Keratinocyte (primary cell): ENCODE measurements around the gene EPHB6. TPM values are rescaled to one million over a fixed set of nuclear protein-coding genes. Genes with fewer than 3 reads are reported as not detected.

Source experiments
- DNase-seq: peaks from one replicate; pipeline ENCODE4 v3.0.0-alpha.2; 2011; ENCODE audit warnings: low read depth, missing footprints, low spot score
- FAIRE-seq: peaks from 2 replicates; lab custom pipeline; 2011; peaks lifted over from hg19 to GRCh38; lab: Jason Lieb, UNC
- H2AFZ ChIP-seq: 2 replicates; pipeline ENCODE4 v1.6.0; 2012; ENCODE audit warnings: low read length, control low read depth, inconsistent platforms; ENCODE audit not compliant: control insufficient read depth
- H3K27ac ChIP-seq: 2 replicates; pipeline ENCODE4 v1.5.1; 2011; ENCODE audit warnings: low read length; ENCODE audit not compliant: control insufficient read depth, insufficient read depth
- H3K27me3 ChIP-seq: 3 replicates; pipeline ENCODE4 v1.6.0; 2011; ENCODE audit warnings: low read length; ENCODE audit not compliant: control insufficient read depth, insufficient read depth; ENCODE audit errors: extremely low read depth
- H3K36me3 ChIP-seq, 2 experiments: 2 replicates in 1 of 2; 3 replicates in 1 of 2; pipeline ENCODE4 v1.5.1; 2011; ENCODE audit warnings: low read length in 2 of 2, mild to moderate bottlenecking in 1 of 2; ENCODE audit not compliant: control insufficient read depth in 2 of 2, insufficient read depth in 2 of 2; ENCODE audit errors: extremely low read depth in 1 of 2
- H3K4me1 ChIP-seq: 3 replicates; pipeline ENCODE4 v1.5.1; 2011; ENCODE audit warnings: low read length; ENCODE audit not compliant: control insufficient read depth, insufficient read depth; ENCODE audit errors: extremely low read depth
- H3K4me2 ChIP-seq: 3 replicates; pipeline ENCODE4 v1.6.0; 2011; ENCODE audit warnings: low read depth, low read length; ENCODE audit not compliant: control insufficient read depth, insufficient read depth; ENCODE audit errors: extremely low read depth
- H3K4me3 ChIP-seq, 3 experiments: fragments of 200-600 bp in 1 of 3; sonication (generic) in 1 of 3; 2 replicates in 2 of 3; 3 replicates in 1 of 3; pipeline ENCODE4 v1.5.1; 2011 to 2016; ENCODE audit warnings: low read length in 3 of 3, mild to moderate bottlenecking in 3 of 3, control low read depth in 2 of 3, inconsistent platforms in 1 of 3, low read depth in 1 of 3, mixed read lengths in 1 of 3, mixed run types in 1 of 3, moderate library complexity in 1 of 3; ENCODE audit not compliant: control insufficient read depth in 2 of 3, insufficient read depth in 2 of 3; ENCODE audit errors: extremely low read depth in 1 of 3
- H3K79me2 ChIP-seq: 2 replicates; pipeline ENCODE4 v1.6.0; 2012; ENCODE audit warnings: low read length; ENCODE audit not compliant: control insufficient read depth, insufficient read depth
- H3K9ac ChIP-seq: 3 replicates; pipeline ENCODE4 v1.6.0; 2011; ENCODE audit warnings: low read length; ENCODE audit not compliant: control insufficient read depth, insufficient read depth; ENCODE audit errors: extremely low read depth
- H3K9me1 ChIP-seq: 3 replicates; pipeline ENCODE4 v1.6.0; 2011; ENCODE audit warnings: low read length; ENCODE audit not compliant: control insufficient read depth, insufficient read depth; ENCODE audit errors: extremely low read depth
- H3K9me3 ChIP-seq: 2 replicates; pipeline ENCODE4 v1.5.1; 2012; ENCODE audit warnings: low read depth, low read length; ENCODE audit not compliant: control insufficient read depth
- H4K20me1 ChIP-seq: 3 replicates; pipeline ENCODE4 v1.6.0; 2011; ENCODE audit warnings: low read length; ENCODE audit not compliant: control insufficient read depth, insufficient read depth; ENCODE audit errors: extremely low read depth
- CTCF ChIP-seq, 3 experiments: IDR thresholded peaks in 1 of 3; conservative IDR thresholded peaks in 1 of 3; optimal IDR thresholded peaks in 1 of 3; 2 replicates in 2 of 3; 3 replicates in 1 of 3; pipeline versions ENCODE3 to v1.5.1; 2011; ENCODE audit warnings: low read length in 3 of 3, mild to moderate bottlenecking in 3 of 3, moderate library complexity in 2 of 3, control low read depth in 1 of 3, inconsistent platforms in 1 of 3; ENCODE audit not compliant: insufficient read depth in 2 of 3; ENCODE audit errors: extremely low read depth in 1 of 3
- EZH2 ChIP-seq: IDR thresholded peaks from one replicate; pipeline ENCODE4 v1.6.1; 2012; ENCODE audit warnings: inconsistent platforms, mild to moderate bottlenecking, low read length, moderate library complexity
- dilution Hi-C: fragments of 300-500 bp; cut with MboI; formaldehyde crosslinking; loops from one replicate; pipeline ENCODE4 v1.7.0; 2020; ENCODE audit warnings: low sequenced_read_pairs; ENCODE audit not compliant: extremely low pct_ligation_motif_present
- polyA plus RNA-seq, 5 experiments: library from polyadenylated mRNA; depleted of rRNA in 3 of 5; stranded (reverse) in 3 of 5; stranded (forward) in 1 of 5; unstranded in 1 of 5; fragments of >200 nt; gene quantifications; 1 replicate in 1 of 5; 2 replicates in 3 of 5; 3 replicates in 1 of 5; pipeline versions ENCODE4 v1.2.1 to v1.2.3, GENCODE V29; 2011 to 2012; ENCODE audit warnings: missing spikeins in 2 of 5, low read depth in 1 of 5, low replicate concordance in 1 of 5

Gene EPHB6
- polyA plus RNA-seq, 1 donor (not counting 4 experiments of a cell fraction or from before 2014, with no cell fraction given), result 1.9 TPM

DNA sequence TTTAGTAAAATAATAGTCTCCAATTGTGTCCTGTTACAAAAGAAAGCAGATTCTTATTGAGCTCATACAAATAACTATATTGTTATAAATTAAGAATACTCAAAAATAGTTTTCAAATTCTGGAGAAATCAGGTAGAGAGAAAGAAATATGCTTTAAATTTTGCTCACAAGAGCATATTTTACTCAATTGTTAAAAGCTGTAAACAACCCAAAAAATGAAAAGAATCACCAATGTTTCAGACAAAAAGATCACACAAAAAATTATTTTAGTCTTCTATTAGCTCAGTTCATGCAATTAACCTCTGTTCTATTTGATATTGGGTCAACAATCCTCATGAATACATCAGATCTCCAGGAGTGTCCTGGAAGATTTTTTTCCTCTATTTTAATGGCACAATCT is 49.3 kb downstream of the EPHB6 start:
- Histone ChIP-seq H3K9ac (no peak overlapping the region), H3K36me3 (no peaks in the 10 kb centered on the region), H3K27me3 (no peaks in the 10 kb centered on the region), H3K4me2 (no peak overlapping the region), H3K9me1 (no peaks in the 10 kb centered on the region), H3K27ac (no peak overlapping the region), H3K9me3 (no peaks in the 10 kb centered on the region), H4K20me1 (no peaks in the 10 kb centered on the region), H3K4me3 (no peak overlapping the region), H2AFZ (no peak overlapping the region), H3K79me2 (no peaks in the 10 kb centered on the region), H3K4me1 (no peaks in the 10 kb centered on the region)
- FAIRE-seq, result no peak
- TF ChIP-seq EZH2 (no peak), CTCF (optimal IDR thresholded peaks at IDR 0.05 in 1 of 3, IDR thresholded peaks at IDR 0.05 in 1 of 3, conservative IDR thresholded peaks at IDR 0.05 in 1 of 3; ENCODE audit: extremely low read depth in 1 of 3, insufficient read depth in 2 of 3, low read length in 3 of 3) (no peak)
- no peak for DNase-seq
- dilution Hi-C loops, result no loop called here

- Histone ChIP-seq H3K9me1 (no peaks in the 10 kb centered on the region), H3K9ac (no peak overlapping the region), H2AFZ (no peak overlapping the region), H3K36me3 (no peaks in the 10 kb centered on the region), H4K20me1 (no peaks in the 10 kb centered on the region), H3K9me3 (no peaks in the 10 kb centered on the region), H3K4me2 (no peak overlapping the region), H3K4me1 (no peaks in the 10 kb centered on the region), H3K4me3 (no peak overlapping the region), H3K27me3 (no peaks in the 10 kb centered on the region), H3K79me2 (no peaks in the 10 kb centered on the region), H3K27ac (no peak overlapping the region)
- dilution Hi-C loops, result no loop called here
- DNase-seq, result no peak
- no peak for FAIRE-seq
- TF ChIP-seq CTCF (optimal IDR thresholded peaks at IDR 0.05 in 1 of 3, IDR thresholded peaks at IDR 0.05 in 1 of 3, conservative IDR thresholded peaks at IDR 0.05 in 1 of 3; ENCODE audit: extremely low read depth in 1 of 3, insufficient read depth in 2 of 3, low read length in 3 of 3), result no peak
- TF ChIP-seq EZH2, result no peak
Measured at GRCh38 chr7:142905759-142906158, 50.9 kb downstream of the EPHB6 start.
